WTC11 (cell line): Measurements from ENCODE around the gene RAB34. TPM values are rescaled to one million over a fixed set of nuclear protein-coding genes. Genes with fewer than 3 reads are reported as not detected.

Experiments used
- CBFB ChIP-seq: sonication (generic); formaldehyde crosslinking; IDR thresholded peaks from 2 replicates; pipeline ENCODE4 v1.8.1; 2022; ENCODE audit warnings: mild to moderate bottlenecking, low read depth, missing genetic modification reagents
- CREB1 ChIP-seq: sonication (generic); formaldehyde crosslinking; IDR thresholded peaks from 2 replicates; pipeline ENCODE4 v1.8.0; 2023; ENCODE audit warnings: mild to moderate bottlenecking, missing genetic modification reagents
- EMX1 ChIP-seq: fragments of 250-450 bp; sonication (Bioruptor Pico); IDR thresholded peaks from 2 replicates; pipeline ENCODE4 v1.8.0; 2021; ENCODE audit warnings: mild to moderate bottlenecking
- ESRRA ChIP-seq: sonication (generic); formaldehyde crosslinking; IDR thresholded peaks from 2 replicates; pipeline ENCODE4 v1.8.1; 2022; ENCODE audit warnings: mild to moderate bottlenecking, missing genetic modification reagents, borderline replicate concordance
- ETV6 ChIP-seq: sonication (generic); formaldehyde crosslinking; IDR thresholded peaks from 2 replicates; pipeline ENCODE4 v1.8.1; 2022; ENCODE audit warnings: mild to moderate bottlenecking, missing genetic modification reagents
- FOXJ3 ChIP-seq: sonication (generic); formaldehyde crosslinking; IDR thresholded peaks from 2 replicates; pipeline ENCODE4 v1.9.0; 2021; ENCODE audit warnings: missing genetic modification reagents, mild to moderate bottlenecking, borderline replicate concordance
- IRF2 ChIP-seq: sonication (generic); formaldehyde crosslinking; IDR thresholded peaks from 2 replicates; pipeline ENCODE4 v1.8.0; 2022; ENCODE audit warnings: low read depth, missing genetic modification reagents, borderline replicate concordance
- JAZF1 ChIP-seq: fragments of 250-450 bp; sonication (Bioruptor Pico); IDR thresholded peaks from 2 replicates; pipeline ENCODE4 v1.9.0; 2021; ENCODE audit warnings: moderate library complexity, mild to moderate bottlenecking, inconsistent platforms
- JUN ChIP-seq: sonication (generic); formaldehyde crosslinking; IDR thresholded peaks from 2 replicates; pipeline ENCODE4 v1.8.0; 2023; ENCODE audit warnings: mild to moderate bottlenecking, missing genetic modification reagents
- MYBL2 ChIP-seq: sonication (generic); formaldehyde crosslinking; IDR thresholded peaks from 2 replicates; pipeline ENCODE4 v1.8.1; 2023; ENCODE audit warnings: mild to moderate bottlenecking, moderate library complexity, missing genetic modification reagents
- NFE2L1 ChIP-seq: sonication (generic); formaldehyde crosslinking; IDR thresholded peaks from 2 replicates; pipeline ENCODE4 v1.8.1; 2023; ENCODE audit warnings: missing genetic modification reagents
- PRDM15 ChIP-seq: sonication (generic); formaldehyde crosslinking; IDR thresholded peaks from 2 replicates; pipeline ENCODE4 v1.8.0; 2022; ENCODE audit warnings: missing genetic modification reagents
- RELA ChIP-seq: sonication (generic); formaldehyde crosslinking; IDR thresholded peaks from 2 replicates; pipeline ENCODE4 v1.8.1; 2022; ENCODE audit warnings: missing genetic modification reagents, mild to moderate bottlenecking, borderline replicate concordance
- SMAD3 ChIP-seq: sonication (generic); formaldehyde crosslinking; IDR thresholded peaks from 2 replicates; pipeline ENCODE4 v1.8.0; 2022; ENCODE audit warnings: missing genetic modification reagents, mild to moderate bottlenecking, borderline replicate concordance
- TEAD1 ChIP-seq: sonication (generic); formaldehyde crosslinking; IDR thresholded peaks from 2 replicates; pipeline ENCODE4 v1.8.0; 2022; ENCODE audit warnings: mild to moderate bottlenecking, missing genetic modification reagents
- TEAD4 ChIP-seq: sonication (generic); formaldehyde crosslinking; IDR thresholded peaks from 2 replicates; pipeline ENCODE4 v1.8.0; 2022; ENCODE audit warnings: mild to moderate bottlenecking, missing genetic modification reagents
- ZNF317 ChIP-seq: sonication (generic); formaldehyde crosslinking; IDR thresholded peaks from 2 replicates; pipeline ENCODE4 v1.8.1; 2023; ENCODE audit warnings: low read depth, mild to moderate bottlenecking, moderate library complexity, missing genetic modification reagents, borderline replicate concordance
- ZNF396 ChIP-seq: fragments of 250-450 bp; sonication (Bioruptor Pico); IDR thresholded peaks from 2 replicates; pipeline ENCODE4 v1.8.0; 2021; ENCODE audit warnings: mild to moderate bottlenecking, moderate library complexity, borderline replicate concordance
- ZNF423 ChIP-seq: fragments of 250-450 bp; sonication (Bioruptor Pico); IDR thresholded peaks from 2 replicates; pipeline ENCODE4 v2.1.2; 2022; ENCODE audit warnings: mild to moderate bottlenecking, moderate library complexity
- ZNF425 ChIP-seq: fragments of 250-450 bp; sonication (Bioruptor Pico); conservative IDR thresholded peaks from 2 replicates; pipeline ENCODE4 v1.9.0; 2021; ENCODE audit warnings: mild to moderate bottlenecking
- total RNA-seq: library from RNA; stranded (reverse); gene quantifications from 3 replicates; pipeline ENCODE4 v1.2.3, GENCODE V29; 2021
- TF ChIP-seq, protein P1 (sequence below): sonication (generic); formaldehyde crosslinking; IDR thresholded peaks from 2 replicates; pipeline ENCODE4 v1.8.0; 2023; ENCODE audit warnings: mild to moderate bottlenecking, missing genetic modification reagents
- TF ChIP-seq, protein P2 (sequence below): sonication (generic); formaldehyde crosslinking; IDR thresholded peaks from 2 replicates; pipeline ENCODE4 v1.8.1; 2022; ENCODE audit warnings: low read depth, missing genetic modification reagents, borderline replicate concordance
- TF ChIP-seq, protein P3 (sequence below): sonication (generic); formaldehyde crosslinking; IDR thresholded peaks from 2 replicates; pipeline ENCODE4 v1.8.1; 2023; ENCODE audit warnings: mild to moderate bottlenecking, missing genetic modification reagents, moderate library complexity
- TF ChIP-seq, protein P4 (sequence below): sonication (generic); formaldehyde crosslinking; IDR thresholded peaks from 2 replicates; pipeline ENCODE4 v1.8.0; 2022; ENCODE audit warnings: mild to moderate bottlenecking, missing genetic modification reagents
- TF ChIP-seq, protein P5 (sequence below): sonication (generic); formaldehyde crosslinking; IDR thresholded peaks from 2 replicates; pipeline ENCODE4 v1.8.0; 2022; ENCODE audit warnings: mild to moderate bottlenecking, missing genetic modification reagents

RAB34 gene
- total RNA-seq, 1 experiment from 2014 or later, result 181 TPM

DNA sequence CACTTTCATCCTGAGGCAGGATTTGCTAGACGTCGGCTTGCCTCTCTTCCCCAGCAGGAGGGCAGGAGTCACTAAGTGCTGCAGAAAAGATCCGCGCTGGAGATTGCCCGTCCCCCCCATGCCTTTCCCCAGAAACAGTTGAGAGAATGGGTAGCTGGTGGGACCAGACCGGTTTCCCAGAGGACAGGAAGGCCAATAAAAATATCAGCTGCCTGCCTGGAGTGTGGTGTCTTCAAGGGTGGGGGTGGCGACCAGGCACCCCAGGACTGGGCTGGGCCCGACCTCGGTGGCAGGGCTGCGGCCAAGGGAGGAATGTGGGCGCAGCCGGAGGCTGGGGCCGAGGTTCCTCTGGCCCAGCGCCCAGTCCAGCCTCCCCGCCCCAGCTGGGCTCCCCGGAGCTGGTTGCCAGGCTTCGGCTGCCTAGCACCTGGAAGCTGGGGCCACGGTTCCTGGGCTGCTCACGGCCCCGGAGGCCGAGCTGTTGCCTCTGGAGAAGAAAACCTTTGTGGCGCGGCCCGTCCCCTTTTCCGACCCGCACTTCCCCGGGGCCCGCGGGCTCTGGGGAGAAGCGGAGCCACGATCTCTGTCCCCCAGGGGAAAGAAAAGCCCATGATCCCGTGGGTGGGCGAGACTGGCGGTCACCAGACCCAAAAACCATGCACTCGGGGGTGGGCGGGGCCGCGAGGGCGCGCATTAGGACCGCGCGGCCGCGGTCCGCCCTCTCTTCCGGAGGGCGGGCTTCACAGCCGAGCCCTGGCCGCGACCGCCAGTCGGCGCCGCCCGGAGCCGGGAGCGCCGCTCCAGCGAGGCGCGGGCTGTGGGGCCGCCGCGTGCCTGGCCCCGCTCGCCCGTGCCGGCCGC lies 25.8 kb upstream of the RAB34 start, which contains the start of gene TRAF4 (continued):
- TF ChIP-seq, protein P1, sequence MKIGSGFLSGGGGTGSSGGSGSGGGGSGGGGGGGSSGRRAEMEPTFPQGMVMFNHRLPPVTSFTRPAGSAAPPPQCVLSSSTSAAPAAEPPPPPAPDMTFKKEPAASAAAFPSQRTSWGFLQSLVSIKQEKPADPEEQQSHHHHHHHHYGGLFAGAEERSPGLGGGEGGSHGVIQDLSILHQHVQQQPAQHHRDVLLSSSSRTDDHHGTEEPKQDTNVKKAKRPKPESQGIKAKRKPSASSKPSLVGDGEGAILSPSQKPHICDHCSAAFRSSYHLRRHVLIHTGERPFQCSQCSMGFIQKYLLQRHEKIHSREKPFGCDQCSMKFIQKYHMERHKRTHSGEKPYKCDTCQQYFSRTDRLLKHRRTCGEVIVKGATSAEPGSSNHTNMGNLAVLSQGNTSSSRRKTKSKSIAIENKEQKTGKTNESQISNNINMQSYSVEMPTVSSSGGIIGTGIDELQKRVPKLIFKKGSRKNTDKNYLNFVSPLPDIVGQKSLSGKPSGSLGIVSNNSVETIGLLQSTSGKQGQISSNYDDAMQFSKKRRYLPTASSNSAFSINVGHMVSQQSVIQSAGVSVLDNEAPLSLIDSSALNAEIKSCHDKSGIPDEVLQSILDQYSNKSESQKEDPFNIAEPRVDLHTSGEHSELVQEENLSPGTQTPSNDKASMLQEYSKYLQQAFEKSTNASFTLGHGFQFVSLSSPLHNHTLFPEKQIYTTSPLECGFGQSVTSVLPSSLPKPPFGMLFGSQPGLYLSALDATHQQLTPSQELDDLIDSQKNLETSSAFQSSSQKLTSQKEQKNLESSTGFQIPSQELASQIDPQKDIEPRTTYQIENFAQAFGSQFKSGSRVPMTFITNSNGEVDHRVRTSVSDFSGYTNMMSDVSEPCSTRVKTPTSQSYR (CRISPR knock-in tag), result no peak
- TF ChIP-seq SMAD3, result no peak; the same call in 1 of the 2 replicates
- TF ChIP-seq MYBL2 (CRISPR knock-in tag), result no peak
- TF ChIP-seq ESRRA (CRISPR knock-in tag), result no peak
- TF ChIP-seq EMX1 (CRISPR knock-in tag), result peak; percentile 80; the same call in 1 of the 2 replicates
- no peak for TF ChIP-seq TEAD4 (CRISPR knock-in tag)
- TF ChIP-seq ZNF396 (CRISPR knock-in tag), result no peak
- TF ChIP-seq, protein P2, sequence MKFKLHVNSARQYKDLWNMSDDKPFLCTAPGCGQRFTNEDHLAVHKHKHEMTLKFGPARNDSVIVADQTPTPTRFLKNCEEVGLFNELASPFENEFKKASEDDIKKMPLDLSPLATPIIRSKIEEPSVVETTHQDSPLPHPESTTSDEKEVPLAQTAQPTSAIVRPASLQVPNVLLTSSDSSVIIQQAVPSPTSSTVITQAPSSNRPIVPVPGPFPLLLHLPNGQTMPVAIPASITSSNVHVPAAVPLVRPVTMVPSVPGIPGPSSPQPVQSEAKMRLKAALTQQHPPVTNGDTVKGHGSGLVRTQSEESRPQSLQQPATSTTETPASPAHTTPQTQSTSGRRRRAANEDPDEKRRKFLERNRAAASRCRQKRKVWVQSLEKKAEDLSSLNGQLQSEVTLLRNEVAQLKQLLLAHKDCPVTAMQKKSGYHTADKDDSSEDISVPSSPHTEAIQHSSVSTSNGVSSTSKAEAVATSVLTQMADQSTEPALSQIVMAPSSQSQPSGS (CRISPR knock-in tag), result no peak
- no peak for TF ChIP-seq TEAD1 (CRISPR knock-in tag)
- no peak for TF ChIP-seq NFE2L1 (CRISPR knock-in tag)
- TF ChIP-seq CREB1 (CRISPR knock-in tag), result no peak
- TF ChIP-seq, protein P3, sequence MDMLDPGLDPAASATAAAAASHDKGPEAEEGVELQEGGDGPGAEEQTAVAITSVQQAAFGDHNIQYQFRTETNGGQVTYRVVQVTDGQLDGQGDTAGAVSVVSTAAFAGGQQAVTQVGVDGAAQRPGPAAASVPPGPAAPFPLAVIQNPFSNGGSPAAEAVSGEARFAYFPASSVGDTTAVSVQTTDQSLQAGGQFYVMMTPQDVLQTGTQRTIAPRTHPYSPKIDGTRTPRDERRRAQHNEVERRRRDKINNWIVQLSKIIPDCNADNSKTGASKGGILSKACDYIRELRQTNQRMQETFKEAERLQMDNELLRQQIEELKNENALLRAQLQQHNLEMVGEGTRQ (CRISPR knock-in tag), result no peak
- no peak for TF ChIP-seq IRF2
- TF ChIP-seq CBFB (CRISPR knock-in tag), result no peak; the same call in 1 of the 2 replicates
- TF ChIP-seq RELA (CRISPR knock-in tag), result no peak
- no peak for TF ChIP-seq ZNF425 (CRISPR knock-in tag)
- TF ChIP-seq, protein P4, sequence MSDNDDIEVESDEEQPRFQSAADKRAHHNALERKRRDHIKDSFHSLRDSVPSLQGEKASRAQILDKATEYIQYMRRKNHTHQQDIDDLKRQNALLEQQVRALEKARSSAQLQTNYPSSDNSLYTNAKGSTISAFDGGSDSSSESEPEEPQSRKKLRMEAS (CRISPR knock-in tag), result peak; percentile 35; the same call in 1 of the 2 replicates
- no peak for TF ChIP-seq FOXJ3 (CRISPR knock-in tag)
- TF ChIP-seq, protein P5, sequence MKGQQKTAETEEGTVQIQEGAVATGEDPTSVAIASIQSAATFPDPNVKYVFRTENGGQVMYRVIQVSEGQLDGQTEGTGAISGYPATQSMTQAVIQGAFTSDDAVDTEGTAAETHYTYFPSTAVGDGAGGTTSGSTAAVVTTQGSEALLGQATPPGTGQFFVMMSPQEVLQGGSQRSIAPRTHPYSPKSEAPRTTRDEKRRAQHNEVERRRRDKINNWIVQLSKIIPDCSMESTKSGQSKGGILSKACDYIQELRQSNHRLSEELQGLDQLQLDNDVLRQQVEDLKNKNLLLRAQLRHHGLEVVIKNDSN, result no peak
- TF ChIP-seq JAZF1 (CRISPR knock-in tag), result no peak
- TF ChIP-seq JUN (CRISPR knock-in tag), result no peak
- TF ChIP-seq PRDM15 (CRISPR knock-in tag), result peak; percentile 69
- no peak for TF ChIP-seq ZNF423 (CRISPR knock-in tag)
- TF ChIP-seq ZNF317 (CRISPR knock-in tag), result no peak
- no peak; the same call in 1 of the 2 replicates for TF ChIP-seq ETV6 (CRISPR knock-in tag)
